ENCODE data around the gene TMPRSS4.

- TF ChIP-seq CTCF (IDR thresholded peaks at IDR 0.05) (no peak), POLR2A (IDR thresholded peaks at IDR 0.05) (no peak)
Measured at GRCh38 chr11:118170882-118171268, 94.0 kb downstream of the TMPRSS4 start.

Measured in testis (tissue), 2 donors.